ENCODE measurements around the gene RCC1.
A peak's percentile ranks its signal among the peaks of the same experiment; 100 is the strongest.
"Not testable (repeated sequence)": the region's sequence is repeated elsewhere in the genome, so short reads cannot be mapped to it uniquely, and the experiment has no call there.

The RCC1 gene

GRCh38 chr1:28566931-28567330, 61.1 kb downstream of the RCC1 start:
- Histone ChIP-seq H3K27ac (ENCODE audit: low read depth, low read length) (no peak overlapping the region), H3K9ac (ENCODE audit: low read length) (no peak overlapping the region), H3K27me3 (ENCODE audit: control insufficient read depth, insufficient read depth, low read length) (no peaks in the 10 kb centered on the region), H3K4me1 (ENCODE audit: control insufficient read depth, insufficient read depth, low read length) (no peaks in the 10 kb centered on the region), H3K4me3 (ENCODE audit: low read length) (no peak overlapping the region), H3K36me3 (ENCODE audit: control insufficient read depth, insufficient read depth, low read length) (peaks cover 23% of the 10 kb centered on the region)

GRCh38 chr1:28571911-28572310, 66.1 kb downstream of the RCC1 start:
- no peaks in the 10 kb centered on the region for H3K4me1 ChIP-seq (ENCODE audit: control insufficient read depth, insufficient read depth, low read length)
- no peak overlapping the region for H3K27ac ChIP-seq (ENCODE audit: low read depth, low read length)
- H3K36me3 ChIP-seq (ENCODE audit: control insufficient read depth, insufficient read depth, low read length), result peaks cover 21% of the 10 kb centered on the region
- H3K9ac ChIP-seq (ENCODE audit: low read length), result no peak overlapping the region
- no peaks in the 10 kb centered on the region for H3K27me3 ChIP-seq (ENCODE audit: control insufficient read depth, insufficient read depth, low read length)
- H3K4me3 ChIP-seq (ENCODE audit: low read length), result no peak overlapping the region

- H3K27me3 ChIP-seq (ENCODE audit: control insufficient read depth, insufficient read depth, low read length), result not testable (repeated sequence)
- peaks cover 28% of the 10 kb centered on the region for H3K36me3 ChIP-seq (ENCODE audit: control insufficient read depth, insufficient read depth, low read length)
Measured at GRCh38 chr1:28572891-28573290, 67.0 kb downstream of the RCC1 start.

GRCh38 chr1:28573564-28573963, 67.7 kb downstream of the RCC1 start:
- Histone ChIP-seq H3K27ac (ENCODE audit: low read depth, low read length) (no peak overlapping the region), H3K27me3 (ENCODE audit: control insufficient read depth, insufficient read depth, low read length) (no peaks in the 10 kb centered on the region), H3K4me1 (ENCODE audit: control insufficient read depth, insufficient read depth, low read length) (no peaks in the 10 kb centered on the region), H3K4me3 (ENCODE audit: low read length) (no peak overlapping the region), H3K9ac (ENCODE audit: low read length) (no peak overlapping the region), H3K36me3 (ENCODE audit: control insufficient read depth, insufficient read depth, low read length) (peaks cover 30% of the 10 kb centered on the region)

More at GRCh38 chr1:28572891-28573290, 67.0 kb downstream of the RCC1 start:
- H3K4me1 ChIP-seq (ENCODE audit: control insufficient read depth, insufficient read depth, low read length); H3K27ac ChIP-seq (ENCODE audit: low read depth, low read length); H3K9ac ChIP-seq (ENCODE audit: low read length); H3K4me3 ChIP-seq (ENCODE audit: low read length): not testable (repeated sequence)

GRCh38 chr1:28577052-28577678, 71.3 kb downstream of the RCC1 start:
- Histone ChIP-seq H3K27me3 (ENCODE audit: control insufficient read depth, insufficient read depth, low read length) (no peaks in the 10 kb centered on the region), H3K27ac (ENCODE audit: low read depth, low read length) (no peak overlapping the region), H3K4me1 (ENCODE audit: control insufficient read depth, insufficient read depth, low read length) (peaks cover 9% of the 10 kb centered on the region), H3K4me3 (ENCODE audit: low read length) (no peak overlapping the region), H3K9ac (ENCODE audit: low read length) (no peak overlapping the region), H3K36me3 (ENCODE audit: control insufficient read depth, insufficient read depth, low read length) (peaks cover 30% of the 10 kb centered on the region)

GRCh38 chr1:28577738-28578536, 72.1 kb downstream of the RCC1 start:
- Histone ChIP-seq H3K9ac (ENCODE audit: low read length) (no peak overlapping the region), H3K4me3 (ENCODE audit: low read length) (no peak overlapping the region), H3K27me3 (ENCODE audit: control insufficient read depth, insufficient read depth, low read length) (no peaks in the 10 kb centered on the region), H3K27ac (ENCODE audit: low read depth, low read length) (no peak overlapping the region), H3K4me1 (ENCODE audit: control insufficient read depth, insufficient read depth, low read length) (peaks cover 9% of the 10 kb centered on the region), H3K36me3 (ENCODE audit: control insufficient read depth, insufficient read depth, low read length) (peaks cover 30% of the 10 kb centered on the region)

- Histone ChIP-seq H3K27me3 (ENCODE audit: control insufficient read depth, insufficient read depth, low read length) (no peaks in the 10 kb centered on the region), H3K4me1 (ENCODE audit: control insufficient read depth, insufficient read depth, low read length) (peaks cover 9% of the 10 kb centered on the region), H3K36me3 (ENCODE audit: control insufficient read depth, insufficient read depth, low read length) (peaks cover 30% of the 10 kb centered on the region), H3K27ac (ENCODE audit: low read depth, low read length) (no peak overlapping the region), H3K4me3 (ENCODE audit: low read length) (no peak overlapping the region), H3K9ac (ENCODE audit: low read length) (no peak overlapping the region)
Measured at GRCh38 chr1:28578696-28579218, 72.9 kb downstream of the RCC1 start.

GRCh38 chr1:28579401-28579800, 73.6 kb downstream of the RCC1 start:
- Histone ChIP-seq H3K4me3 (ENCODE audit: low read length) (peak overlapping the region; percentile 88), H3K27me3 (ENCODE audit: control insufficient read depth, insufficient read depth, low read length) (no peaks in the 10 kb centered on the region), H3K27ac (ENCODE audit: low read depth, low read length) (no peak overlapping the region)

GRCh38 chr1:28580722-28581530, 75.1 kb downstream of the RCC1 start:
- Histone ChIP-seq H3K27me3 (ENCODE audit: control insufficient read depth, insufficient read depth, low read length) (no peaks in the 10 kb centered on the region), H3K36me3 (ENCODE audit: control insufficient read depth, insufficient read depth, low read length) (peaks cover 28% of the 10 kb centered on the region), H3K4me1 (ENCODE audit: control insufficient read depth, insufficient read depth, low read length) (peaks cover 9% of the 10 kb centered on the region), H3K4me3 (ENCODE audit: low read length) (peak overlapping the region; percentile 88), H3K27ac (ENCODE audit: low read depth, low read length) (peak overlapping the region; percentile 89), H3K9ac (ENCODE audit: low read length) (peak overlapping the region; percentile 50)

More at GRCh38 chr1:28579401-28579800, 73.6 kb downstream of the RCC1 start:
- no peak overlapping the region for H3K9ac ChIP-seq (ENCODE audit: low read length)
- peaks cover 9% of the 10 kb centered on the region for H3K4me1 ChIP-seq (ENCODE audit: control insufficient read depth, insufficient read depth, low read length)
- H3K36me3 ChIP-seq (ENCODE audit: control insufficient read depth, insufficient read depth, low read length), result peaks cover 30% of the 10 kb centered on the region

- Histone ChIP-seq H3K27me3 (ENCODE audit: control insufficient read depth, insufficient read depth, low read length) (no peaks in the 10 kb centered on the region), H3K4me1 (ENCODE audit: control insufficient read depth, insufficient read depth, low read length) (peaks cover 9% of the 10 kb centered on the region), H3K36me3 (ENCODE audit: control insufficient read depth, insufficient read depth, low read length) (peaks cover 26% of the 10 kb centered on the region), H3K27ac (ENCODE audit: low read depth, low read length) (peak overlapping the region; percentile 89), H3K9ac (ENCODE audit: low read length) (peak overlapping the region; percentile 50), H3K4me3 (ENCODE audit: low read length) (peak overlapping the region; percentile 88)
Measured at GRCh38 chr1:28581531-28582247, 75.8 kb downstream of the RCC1 start.

GRCh38 chr1:28582248-28582615, 76.4 kb downstream of the RCC1 start:
- H3K4me1 ChIP-seq (ENCODE audit: control insufficient read depth, insufficient read depth, low read length), result peaks cover 9% of the 10 kb centered on the region
- peak overlapping the region; percentile 89 for H3K27ac ChIP-seq (ENCODE audit: low read depth, low read length)
- H3K36me3 ChIP-seq (ENCODE audit: control insufficient read depth, insufficient read depth, low read length), result peaks cover 23% of the 10 kb centered on the region
- peak overlapping the region; percentile 88 for H3K4me3 ChIP-seq (ENCODE audit: low read length)
- peak overlapping the region; percentile 50 for H3K9ac ChIP-seq (ENCODE audit: low read length)
- no peaks in the 10 kb centered on the region for H3K27me3 ChIP-seq (ENCODE audit: control insufficient read depth, insufficient read depth, low read length)
